ENCODE results near the gene CDC5L.

Gene CDC5L

GRCh38 chr6:44463728-44464450 is 76.4 kb downstream of the CDC5L start:
- no peak overlapping the region for H2AFZ ChIP-seq (ENCODE audit: low read depth, low read length, severe bottlenecking)
- no peak overlapping the region for H3K4me2 ChIP-seq (ENCODE audit: low read depth, low read length, poor library complexity, severe bottlenecking)
- no peak overlapping the region for H3K27ac ChIP-seq (ENCODE audit: low read depth, low read length)
- no peaks in the 10 kb centered on the region for H3F3A ChIP-seq (ENCODE audit: insufficient read depth)
- no peak overlapping the region for H3K9ac ChIP-seq (ENCODE audit: low read length)
- TF ChIP-seq, protein P1, sequence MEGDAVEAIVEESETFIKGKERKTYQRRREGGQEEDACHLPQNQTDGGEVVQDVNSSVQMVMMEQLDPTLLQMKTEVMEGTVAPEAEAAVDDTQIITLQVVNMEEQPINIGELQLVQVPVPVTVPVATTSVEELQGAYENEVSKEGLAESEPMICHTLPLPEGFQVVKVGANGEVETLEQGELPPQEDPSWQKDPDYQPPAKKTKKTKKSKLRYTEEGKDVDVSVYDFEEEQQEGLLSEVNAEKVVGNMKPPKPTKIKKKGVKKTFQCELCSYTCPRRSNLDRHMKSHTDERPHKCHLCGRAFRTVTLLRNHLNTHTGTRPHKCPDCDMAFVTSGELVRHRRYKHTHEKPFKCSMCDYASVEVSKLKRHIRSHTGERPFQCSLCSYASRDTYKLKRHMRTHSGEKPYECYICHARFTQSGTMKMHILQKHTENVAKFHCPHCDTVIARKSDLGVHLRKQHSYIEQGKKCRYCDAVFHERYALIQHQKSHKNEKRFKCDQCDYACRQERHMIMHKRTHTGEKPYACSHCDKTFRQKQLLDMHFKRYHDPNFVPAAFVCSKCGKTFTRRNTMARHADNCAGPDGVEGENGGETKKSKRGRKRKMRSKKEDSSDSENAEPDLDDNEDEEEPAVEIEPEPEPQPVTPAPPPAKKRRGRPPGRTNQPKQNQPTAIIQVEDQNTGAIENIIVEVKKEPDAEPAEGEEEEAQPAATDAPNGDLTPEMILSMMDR (IDR thresholded peaks at IDR 0.05; ENCODE audit: insufficient read depth, low read length, poor library complexity, severe bottlenecking), result no peak
- TF ChIP-seq EZH2phosphoT487 (conservative IDR thresholded peaks at IDR 0.05; ENCODE audit: low read length), result no peak
- no peaks in the 10 kb centered on the region for H3K27me3 ChIP-seq (ENCODE audit: low read length)
- H3K79me2 ChIP-seq (ENCODE audit: insufficient read depth, low read length), result no peaks in the 10 kb centered on the region
- no peaks in the 10 kb centered on the region for H3K36me3 ChIP-seq (ENCODE audit: low read length)
- no peak overlapping the region for H3K4me3 ChIP-seq (ENCODE audit: insufficient read depth, low read length, poor library complexity, severe bottlenecking)
- no peaks in the 10 kb centered on the region for H3K9me3 ChIP-seq (ENCODE audit: insufficient read depth, low read length)
- no peaks in the 10 kb centered on the region for H3K9me2 ChIP-seq (replicated peaks; ENCODE audit: insufficient read depth, low read length)
- H4K20me1 ChIP-seq (ENCODE audit: low read depth, low read length), result no peaks in the 10 kb centered on the region

- Histone ChIP-seq H3K27me3 (ENCODE audit: low read length) (no peaks in the 10 kb centered on the region), H3K36me3 (ENCODE audit: low read length) (no peaks in the 10 kb centered on the region), H3K9me2 (replicated peaks; ENCODE audit: insufficient read depth, low read length) (no peaks in the 10 kb centered on the region), H3K4me2 (ENCODE audit: low read depth, low read length, poor library complexity, severe bottlenecking) (no peak overlapping the region), H3F3A (ENCODE audit: insufficient read depth) (no peaks in the 10 kb centered on the region), H3K9me3 (ENCODE audit: insufficient read depth, low read length) (no peaks in the 10 kb centered on the region), H3K79me2 (ENCODE audit: insufficient read depth, low read length) (no peaks in the 10 kb centered on the region), H3K9ac (ENCODE audit: low read length) (no peak overlapping the region), H3K27ac (ENCODE audit: low read depth, low read length) (no peak overlapping the region), H4K20me1 (ENCODE audit: low read depth, low read length) (no peaks in the 10 kb centered on the region), H2AFZ (ENCODE audit: low read depth, low read length, severe bottlenecking) (no peak overlapping the region), H3K4me3 (ENCODE audit: insufficient read depth, low read length, poor library complexity, severe bottlenecking) (no peak overlapping the region)
- no peak for TF ChIP-seq EZH2phosphoT487 (conservative IDR thresholded peaks at IDR 0.05; ENCODE audit: low read length)
- TF ChIP-seq, protein P1 (IDR thresholded peaks at IDR 0.05; ENCODE audit: insufficient read depth, low read length, poor library complexity, severe bottlenecking), result no peak
Observed at GRCh38 chr6:44464527-44465310, 77.2 kb downstream of the CDC5L start.

- no peaks in the 10 kb centered on the region for H3K9me2 ChIP-seq (replicated peaks; ENCODE audit: insufficient read depth, low read length)
- no peak overlapping the region for H3K27ac ChIP-seq (ENCODE audit: low read depth, low read length)
- no peaks in the 10 kb centered on the region for H3K27me3 ChIP-seq (ENCODE audit: low read length)
- no peak overlapping the region for H3K4me3 ChIP-seq (ENCODE audit: insufficient read depth, low read length, poor library complexity, severe bottlenecking)
- H2AFZ ChIP-seq (ENCODE audit: low read depth, low read length, severe bottlenecking), result no peak overlapping the region
- H3K36me3 ChIP-seq (ENCODE audit: low read length), result no peaks in the 10 kb centered on the region
- H3F3A ChIP-seq (ENCODE audit: insufficient read depth), result no peaks in the 10 kb centered on the region
- TF ChIP-seq EZH2phosphoT487 (conservative IDR thresholded peaks at IDR 0.05; ENCODE audit: low read length), result no peak
- TF ChIP-seq, protein P1 (IDR thresholded peaks at IDR 0.05; ENCODE audit: insufficient read depth, low read length, poor library complexity, severe bottlenecking), result no peak
- no peak overlapping the region for H3K4me2 ChIP-seq (ENCODE audit: low read depth, low read length, poor library complexity, severe bottlenecking)
- H3K79me2 ChIP-seq (ENCODE audit: insufficient read depth, low read length), result no peaks in the 10 kb centered on the region
- H3K9me3 ChIP-seq (ENCODE audit: insufficient read depth, low read length), result no peaks in the 10 kb centered on the region
- H4K20me1 ChIP-seq (ENCODE audit: low read depth, low read length), result no peaks in the 10 kb centered on the region
- no peak overlapping the region for H3K9ac ChIP-seq (ENCODE audit: low read length)
Observed at GRCh38 chr6:44466955-44467354, 79.4 kb downstream of the CDC5L start.
